ENCODE data around the gene ERI3. TPM values are rescaled to one million over a fixed set of nuclear protein-coding genes. Genes with fewer than 3 reads are reported as not detected.

The ERI3 gene
- total RNA-seq, 2 donors from 2014 or later: 71.9 to 92.1 TPM

DNA sequence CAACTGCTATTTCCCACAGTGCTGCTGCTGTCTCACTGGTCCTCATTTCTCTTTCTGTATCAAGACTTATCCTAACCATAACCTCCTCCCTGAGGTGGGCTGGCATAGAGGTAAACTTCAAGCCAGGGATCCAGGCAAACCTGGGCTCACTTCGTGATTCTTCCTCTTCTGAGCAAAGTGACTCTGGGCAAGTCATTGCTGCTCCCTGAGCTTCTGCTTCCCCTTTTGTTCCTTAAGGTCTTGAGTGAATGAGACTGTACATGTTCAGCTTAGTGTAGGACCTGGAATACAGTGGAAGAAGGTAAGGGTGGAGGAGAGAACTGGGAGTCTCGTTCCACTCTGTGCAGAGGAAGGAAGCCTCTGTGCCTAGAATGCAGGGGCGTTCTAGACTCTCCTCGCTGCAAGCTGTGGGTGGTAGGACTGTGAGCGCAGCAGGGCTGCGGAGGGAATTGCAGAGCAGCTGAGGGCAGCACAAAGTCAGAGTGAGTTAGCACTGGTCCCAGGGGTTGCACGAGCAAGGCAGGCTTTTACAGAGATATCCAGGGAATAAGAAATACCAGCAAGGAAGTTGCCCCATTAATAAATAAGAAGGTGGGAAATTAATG, 11.4 kb upstream of the ERI3 start:
- no peaks in the 10 kb centered on the region for H3K9me3 ChIP-seq (ENCODE audit: control insufficient read depth, low read length)
- Mint-ChIP-seq H3K27me3 (ENCODE audit: insufficient read depth) (peaks cover 16% of the 10 kb centered on the region), H3K36me3 (ENCODE audit: low read depth) (no peaks in the 10 kb centered on the region), H3K27ac (no peak overlapping the region), H3K4me1 (no peaks in the 10 kb centered on the region), H3K4me3 (no peak overlapping the region), H3K9me3 (no peaks in the 10 kb centered on the region)
- no peaks in the 10 kb centered on the region for H3K27me3 ChIP-seq (ENCODE audit: control insufficient read depth, insufficient read depth, low read length, poor library complexity, severe bottlenecking)
- TF ChIP-seq, protein P1, sequence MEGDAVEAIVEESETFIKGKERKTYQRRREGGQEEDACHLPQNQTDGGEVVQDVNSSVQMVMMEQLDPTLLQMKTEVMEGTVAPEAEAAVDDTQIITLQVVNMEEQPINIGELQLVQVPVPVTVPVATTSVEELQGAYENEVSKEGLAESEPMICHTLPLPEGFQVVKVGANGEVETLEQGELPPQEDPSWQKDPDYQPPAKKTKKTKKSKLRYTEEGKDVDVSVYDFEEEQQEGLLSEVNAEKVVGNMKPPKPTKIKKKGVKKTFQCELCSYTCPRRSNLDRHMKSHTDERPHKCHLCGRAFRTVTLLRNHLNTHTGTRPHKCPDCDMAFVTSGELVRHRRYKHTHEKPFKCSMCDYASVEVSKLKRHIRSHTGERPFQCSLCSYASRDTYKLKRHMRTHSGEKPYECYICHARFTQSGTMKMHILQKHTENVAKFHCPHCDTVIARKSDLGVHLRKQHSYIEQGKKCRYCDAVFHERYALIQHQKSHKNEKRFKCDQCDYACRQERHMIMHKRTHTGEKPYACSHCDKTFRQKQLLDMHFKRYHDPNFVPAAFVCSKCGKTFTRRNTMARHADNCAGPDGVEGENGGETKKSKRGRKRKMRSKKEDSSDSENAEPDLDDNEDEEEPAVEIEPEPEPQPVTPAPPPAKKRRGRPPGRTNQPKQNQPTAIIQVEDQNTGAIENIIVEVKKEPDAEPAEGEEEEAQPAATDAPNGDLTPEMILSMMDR (conservative IDR thresholded peaks at IDR 0.05): no peak
- H3K27ac ChIP-seq (ENCODE audit: low read depth, low read length): no peak overlapping the region
- no peak overlapping the region for H3K9ac ChIP-seq (ENCODE audit: extremely low read depth, low read length, poor library complexity, severe bottlenecking)
- H3K4me3 ChIP-seq (ENCODE audit: low read length): no peak overlapping the region
- DNase-seq: no peak
- H3K36me3 ChIP-seq (ENCODE audit: control insufficient read depth, insufficient read depth, low read length): no peaks in the 10 kb centered on the region
- H3K4me1 ChIP-seq (ENCODE audit: control insufficient read depth, insufficient read depth, low read length): no peaks in the 10 kb centered on the region
- 87 to 90% methylated on average over 5 to 7 of the region's 7 CpGs for WGBS, 2 experiments (ENCODE audit: insufficient coverage in 1 of 2, insufficient read length in 1 of 2)

DNA sequence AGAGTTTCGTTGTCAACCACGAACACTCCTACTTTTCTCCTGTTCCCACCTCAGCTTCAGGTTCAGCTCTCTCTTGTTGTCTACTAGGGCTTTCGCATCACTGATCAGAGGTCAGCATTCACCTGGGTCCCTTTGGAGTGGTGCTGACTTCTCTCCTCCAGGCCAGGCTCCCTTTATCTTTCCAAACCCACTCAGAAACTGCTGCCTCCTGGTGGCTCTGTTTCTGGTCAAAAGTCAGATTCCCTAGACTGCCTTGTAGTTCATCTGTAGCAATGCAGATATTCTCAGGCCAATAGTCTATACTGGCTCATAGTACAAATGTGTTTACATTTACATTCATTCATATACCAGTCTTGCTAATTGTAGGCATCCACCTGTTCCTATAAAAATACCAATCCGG, 6.4 kb upstream of the ERI3 start:
- Histone ChIP-seq H3K27me3 (ENCODE audit: control insufficient read depth, insufficient read depth, low read length, poor library complexity, severe bottlenecking) (no peaks in the 10 kb centered on the region), H3K27ac (ENCODE audit: low read depth, low read length) (no peak overlapping the region), H3K9me3 (ENCODE audit: control insufficient read depth, low read length) (no peaks in the 10 kb centered on the region), H3K9ac (ENCODE audit: extremely low read depth, low read length, poor library complexity, severe bottlenecking) (no peak overlapping the region), H3K36me3 (ENCODE audit: control insufficient read depth, insufficient read depth, low read length) (no peaks in the 10 kb centered on the region), H3K4me1 (ENCODE audit: control insufficient read depth, insufficient read depth, low read length) (no peaks in the 10 kb centered on the region), H3K4me3 (ENCODE audit: low read length) (no peak overlapping the region)
- Mint-ChIP-seq H3K36me3 (ENCODE audit: low read depth) (no peaks in the 10 kb centered on the region), H3K9me3 (no peaks in the 10 kb centered on the region), H3K4me1 (no peaks in the 10 kb centered on the region), H3K27ac (no peak overlapping the region), H3K27me3 (ENCODE audit: insufficient read depth) (peaks cover 4% of the 10 kb centered on the region), H3K4me3 (no peak overlapping the region)
- TF ChIP-seq, protein P1 (conservative IDR thresholded peaks at IDR 0.05): peak; percentile 71
- 67 to 70% methylated on average over 3 to 4 of the region's 4 CpGs for WGBS, 2 experiments (ENCODE audit: insufficient coverage in 1 of 2, insufficient read length in 1 of 2)
- peak; percentile 75 for DNase-seq

DNA sequence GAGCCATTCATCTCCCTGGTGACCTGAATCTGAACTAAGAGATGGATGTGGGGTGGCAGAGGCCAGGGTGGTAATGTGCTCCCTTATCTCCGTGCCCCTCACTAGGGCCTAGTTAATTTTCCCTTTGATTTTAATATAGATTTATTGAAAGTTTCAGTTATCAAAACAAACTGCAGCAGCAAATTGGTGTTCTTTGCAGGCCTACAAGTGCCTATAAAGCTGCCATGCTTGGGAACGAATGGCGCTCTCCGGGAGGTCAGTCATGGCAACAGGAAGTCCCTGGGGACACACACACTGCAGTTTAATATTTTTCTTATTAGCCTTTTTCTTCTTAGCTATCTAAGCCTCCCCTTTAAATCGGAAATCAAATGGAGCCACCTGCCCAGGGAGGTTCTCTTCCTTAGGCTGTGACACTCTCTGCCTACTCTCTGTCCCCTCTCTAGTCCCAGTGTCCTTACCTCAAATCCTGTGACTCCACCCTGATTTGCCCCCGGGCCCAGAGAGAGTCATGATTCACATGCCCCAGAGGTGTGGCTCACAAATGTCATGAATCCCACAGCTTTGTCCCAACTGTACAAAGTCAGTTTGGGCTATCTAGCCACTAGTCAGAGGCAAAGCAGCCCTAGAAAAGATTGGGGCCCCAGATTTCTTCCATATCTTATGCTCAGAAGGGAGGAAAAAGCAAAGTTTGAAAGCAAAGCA, 4.3 kb upstream of the ERI3 start:
- Mint-ChIP-seq H3K4me1 (peaks cover 11% of the 10 kb centered on the region), H3K36me3 (ENCODE audit: low read depth) (no peaks in the 10 kb centered on the region), H3K4me3 (no peak overlapping the region), H3K27me3 (ENCODE audit: insufficient read depth) (peaks cover 1% of the 10 kb centered on the region), H3K9me3 (no peaks in the 10 kb centered on the region), H3K27ac (no peak overlapping the region)
- TF ChIP-seq, protein P1 (conservative IDR thresholded peaks at IDR 0.05): no peak
- Histone ChIP-seq H3K27me3 (ENCODE audit: control insufficient read depth, insufficient read depth, low read length, poor library complexity, severe bottlenecking) (no peaks in the 10 kb centered on the region), H3K27ac (ENCODE audit: low read depth, low read length) (no peak overlapping the region), H3K4me1 (ENCODE audit: control insufficient read depth, insufficient read depth, low read length) (peaks cover 4% of the 10 kb centered on the region), H3K36me3 (ENCODE audit: control insufficient read depth, insufficient read depth, low read length) (no peaks in the 10 kb centered on the region), H3K4me3 (ENCODE audit: low read length) (no peak overlapping the region), H3K9ac (ENCODE audit: extremely low read depth, low read length, poor library complexity, severe bottlenecking) (no peak overlapping the region), H3K9me3 (ENCODE audit: control insufficient read depth, low read length) (no peaks in the 10 kb centered on the region)
- WGBS, 2 experiments (ENCODE audit: insufficient coverage in 1 of 2, insufficient read length in 1 of 2): 93 to 98% methylated on average over 5 to 6 of the region's 6 CpGs
- no peak for DNase-seq

Data from endodermal cell (in vitro differentiated cells).